ENCODE results near the gene SLC15A4.

DNA sequence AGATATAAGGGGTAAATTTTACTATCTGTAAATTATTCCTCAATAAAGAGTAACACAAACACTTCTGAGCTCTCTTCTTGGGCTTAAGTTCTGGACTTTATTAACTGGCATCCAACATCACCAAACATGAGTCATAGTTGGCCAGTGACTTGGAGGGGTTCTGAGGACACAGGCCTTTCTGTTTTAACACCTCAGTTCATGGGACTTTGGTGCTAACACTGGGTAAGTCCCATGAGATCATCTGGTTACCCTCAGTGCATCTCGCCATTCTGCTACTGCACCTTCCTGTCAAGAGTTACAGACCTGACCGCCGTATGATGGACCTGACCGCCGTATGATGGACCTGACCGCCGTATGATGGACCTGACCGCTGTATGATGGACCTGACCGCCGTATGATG lies 9.9 kb downstream of the SLC15A4 start:
- TF ChIP-seq, protein P1, sequence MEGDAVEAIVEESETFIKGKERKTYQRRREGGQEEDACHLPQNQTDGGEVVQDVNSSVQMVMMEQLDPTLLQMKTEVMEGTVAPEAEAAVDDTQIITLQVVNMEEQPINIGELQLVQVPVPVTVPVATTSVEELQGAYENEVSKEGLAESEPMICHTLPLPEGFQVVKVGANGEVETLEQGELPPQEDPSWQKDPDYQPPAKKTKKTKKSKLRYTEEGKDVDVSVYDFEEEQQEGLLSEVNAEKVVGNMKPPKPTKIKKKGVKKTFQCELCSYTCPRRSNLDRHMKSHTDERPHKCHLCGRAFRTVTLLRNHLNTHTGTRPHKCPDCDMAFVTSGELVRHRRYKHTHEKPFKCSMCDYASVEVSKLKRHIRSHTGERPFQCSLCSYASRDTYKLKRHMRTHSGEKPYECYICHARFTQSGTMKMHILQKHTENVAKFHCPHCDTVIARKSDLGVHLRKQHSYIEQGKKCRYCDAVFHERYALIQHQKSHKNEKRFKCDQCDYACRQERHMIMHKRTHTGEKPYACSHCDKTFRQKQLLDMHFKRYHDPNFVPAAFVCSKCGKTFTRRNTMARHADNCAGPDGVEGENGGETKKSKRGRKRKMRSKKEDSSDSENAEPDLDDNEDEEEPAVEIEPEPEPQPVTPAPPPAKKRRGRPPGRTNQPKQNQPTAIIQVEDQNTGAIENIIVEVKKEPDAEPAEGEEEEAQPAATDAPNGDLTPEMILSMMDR (IDR thresholded peaks at IDR 0.05), result no peak
- TF ChIP-seq EP300 (IDR thresholded peaks at IDR 0.05), result no peak
- no peak for TF ChIP-seq POLR2A (IDR thresholded peaks at IDR 0.05; ENCODE audit: low read depth)
- no peak for TF ChIP-seq POLR2AphosphoS5 (IDR thresholded peaks at IDR 0.05)
